HG02973 (cell line): Measurements from ENCODE around the gene DHX8.

Experiments used
- ATAC-seq: cut with Tn5 transposase; IDR thresholded peaks from one replicate; pipeline ENCODE4 v1.9.1; 2021; ENCODE audit warnings: moderate library complexity; ENCODE audit not compliant: unreplicated experiment

DHX8 gene

DNA sequence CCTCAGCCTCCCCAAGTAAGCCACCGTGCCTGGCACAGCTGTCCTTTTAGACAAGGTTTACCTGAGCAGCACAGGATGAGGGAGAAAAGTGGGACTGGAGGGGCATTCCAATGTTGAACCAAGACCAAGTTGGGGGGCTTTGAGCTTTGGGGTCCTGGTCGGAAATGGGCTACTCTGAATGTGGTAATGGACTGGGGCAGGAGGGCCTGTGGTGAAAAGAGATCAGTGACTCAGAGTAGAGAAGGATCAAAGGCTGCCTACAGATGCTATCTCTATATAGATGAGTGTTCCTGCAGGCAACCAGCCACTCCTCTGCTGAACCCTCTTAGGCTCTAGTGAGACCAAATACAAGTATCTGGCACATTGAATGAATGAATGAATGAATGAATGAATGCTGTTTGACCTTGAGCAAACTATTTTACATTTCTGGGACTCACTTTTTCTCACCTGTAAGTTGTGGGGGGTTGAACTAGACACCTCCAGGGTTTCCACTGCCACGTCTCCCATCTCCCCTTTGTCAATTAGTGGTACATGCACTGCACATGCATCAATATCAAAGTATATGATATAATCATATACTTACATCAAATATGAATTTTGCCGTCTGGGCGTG, 88.7 kb downstream of the DHX8 start:
- no peak for ATAC-seq

DNA sequence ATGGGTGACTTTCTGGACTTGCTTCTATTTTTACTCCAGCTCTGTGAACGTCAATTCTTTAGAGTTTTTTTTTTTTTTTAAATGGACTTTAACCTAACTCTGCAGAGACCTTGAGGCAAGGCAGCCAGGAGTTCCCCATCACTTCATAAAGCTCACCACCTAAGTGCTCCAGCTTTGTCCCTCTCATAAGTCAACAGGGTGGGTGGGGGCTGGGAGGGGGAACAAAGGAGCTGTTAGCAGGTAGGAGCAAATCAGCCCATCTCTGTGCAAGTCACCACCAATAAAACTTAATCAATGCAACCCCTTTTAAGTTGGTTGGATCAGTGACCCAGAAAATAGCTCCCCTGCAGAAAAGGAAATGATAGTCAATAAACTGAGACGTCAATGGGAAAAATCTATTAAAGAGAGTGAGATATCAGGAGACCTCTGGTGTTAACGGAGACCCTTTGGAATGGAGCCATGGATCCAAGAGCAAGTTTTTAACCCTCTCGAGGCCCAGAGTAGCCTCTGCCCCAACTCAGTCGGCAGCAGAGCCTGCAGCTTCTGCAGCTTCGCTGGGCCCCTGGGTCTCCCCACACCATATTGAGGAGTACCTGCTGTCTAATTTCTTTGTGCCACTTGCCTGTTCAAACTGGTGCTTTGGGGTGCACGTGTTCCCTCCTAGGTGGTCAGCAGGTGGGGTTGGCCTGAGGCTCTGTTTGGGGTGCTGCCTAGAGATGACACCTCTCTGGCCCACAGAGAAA, 90.0 kb downstream of the DHX8 start:
- ATAC-seq: no peak

DNA sequence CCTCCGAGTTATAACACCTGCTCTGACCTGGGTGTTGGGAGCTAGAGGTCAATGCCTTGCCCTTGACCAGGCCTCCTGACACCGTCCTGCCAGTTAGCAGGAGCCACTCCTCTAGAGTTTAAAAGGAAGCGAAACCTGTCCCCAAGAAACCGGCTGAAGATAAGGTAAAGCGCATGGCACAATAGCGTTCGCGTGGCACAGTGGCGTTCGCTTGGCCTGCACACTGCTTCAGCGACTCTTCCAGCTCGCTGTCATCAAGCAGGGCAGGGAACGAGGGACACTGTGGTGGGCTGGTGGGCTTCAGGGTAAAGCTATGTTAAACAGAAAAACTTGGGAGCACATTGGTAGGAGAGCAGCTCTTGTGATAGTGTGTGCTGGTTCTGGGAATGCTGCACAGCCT, 90.6 kb downstream of the DHX8 start:
- no peak for ATAC-seq

DNA sequence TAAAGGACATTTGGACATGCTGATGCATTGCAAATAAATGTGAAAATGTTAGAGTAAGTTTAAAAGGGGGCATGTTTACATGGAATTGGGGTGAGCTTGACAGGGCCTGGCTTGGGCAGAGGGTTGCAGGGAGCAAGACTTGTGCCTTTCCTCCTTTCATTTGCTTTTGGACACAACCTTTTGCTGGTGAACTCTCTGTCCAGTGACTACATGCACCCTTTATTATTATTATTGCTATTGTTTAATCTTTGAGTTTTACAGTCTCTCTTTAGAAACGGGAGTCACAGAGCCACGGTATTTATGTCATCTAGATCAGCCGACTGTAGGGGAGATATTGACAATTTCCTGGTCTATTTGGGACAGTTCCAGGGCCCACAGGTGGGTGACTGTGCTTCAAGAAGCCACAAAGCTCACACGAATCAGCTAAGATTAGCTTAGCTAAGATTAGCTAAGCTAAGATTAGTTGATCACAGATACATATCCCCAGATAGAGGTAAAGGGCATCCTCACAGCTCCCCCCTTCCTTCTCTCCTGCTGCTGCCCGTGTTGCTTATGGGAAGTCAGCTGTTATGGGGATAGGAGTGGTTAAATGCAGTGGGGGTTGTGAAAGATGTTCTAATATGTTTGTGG, 91.2 kb downstream of the DHX8 start:
- ATAC-seq: no peak
